ENCODE data around the gene B4GAT1. TPM values are rescaled to one million over a fixed set of nuclear protein-coding genes. Genes with fewer than 3 reads are reported as not detected.

Gene B4GAT1
- total RNA-seq, 1 experiment from 2014 or later, result 22.8 TPM

GRCh38 chr11:66336234-66337102 lies 11.0 kb downstream of the B4GAT1 start, which contains the start of gene RIN1:
RIN1 (minus strand) TSS chr11:66336434; CDS start chr11:66336402, 32 bp downstream.
- Histone ChIP-seq H3K36me3 (ENCODE audit: low read depth) (no peaks in the 10 kb centered on the region), H3K79me2 (ENCODE audit: low read depth) (peaks cover 8% of the 10 kb centered on the region; the same call in 1 of the 2 replicates)

GRCh38 chr11:66335531-66336233 lies 11.7 kb downstream of the B4GAT1 start:
- H3K4me3 ChIP-seq, result peak overlapping the region; percentile 79
- peaks cover 16% of the 10 kb centered on the region for H3K4me1 ChIP-seq (replicated peaks; ENCODE audit: insufficient read depth)
- intact Hi-C loops (cut with micrococcal nuclease; ENCODE audit: unreplicated experiment), result loop anchor here (1.0 to 2.0 kb wide), 3 partner anchors 23 to 113 kb away; partner anchors contain the start of gene YIF1A
- H3K9me2 ChIP-seq (ENCODE audit: insufficient read depth), result no peaks in the 10 kb centered on the region
- H3F3A ChIP-seq (ENCODE audit: insufficient read depth, low read depth), result peaks cover 17% of the 10 kb centered on the region; the same call in 1 of the 2 replicates
- H3K27me3 ChIP-seq (ENCODE audit: insufficient read depth, low read depth), result no peaks in the 10 kb centered on the region
- peak overlapping the region; percentile 82 for H3K4me2 ChIP-seq
- peak overlapping the region; percentile 65 for H3K27ac ChIP-seq
- peak; percentile 49 to 63 for DNase-seq
- TF ChIP-seq CTCF (conservative IDR thresholded peaks at IDR 0.05), result no peak
- H2AFZ ChIP-seq, result peak overlapping the region; percentile 74
- H3K36me3 ChIP-seq (ENCODE audit: low read depth), result no peaks in the 10 kb centered on the region
- ChIA-PET CTCF (interaction anchor here (0.6 to 2.8 kb wide), 7 partner anchors 10 to 118 kb away, joined by 3 to 30 read pairs (median 3); partner anchors contain the start of genes MRPL11 and YIF1A), POLR2A (ENCODE audit: unreplicated experiment) (interaction anchor here (0.6 to 2.0 kb wide), 5 partner anchors 11 to 720 kb away, joined by 3 to 46 read pairs (median 5); no protein-coding TSS in a partner anchor)
- H3K79me2 ChIP-seq (ENCODE audit: low read depth), result peaks cover 8% of the 10 kb centered on the region; the same call in 1 of the 2 replicates
- peaks cover 8% of the 10 kb centered on the region for H4K20me1 ChIP-seq (ENCODE audit: insufficient read depth)
- no peaks in the 10 kb centered on the region for H3K9me3 ChIP-seq (ENCODE audit: insufficient read depth, low read depth)
- BruUV-seq (replicated peaks), result no TSS peak

More at GRCh38 chr11:66336234-66337102, 11.0 kb downstream of the B4GAT1 start, which contains the start of gene RIN1:
- Histone ChIP-seq H3K27me3 (ENCODE audit: insufficient read depth, low read depth) (no peaks in the 10 kb centered on the region), H3K9me2 (ENCODE audit: insufficient read depth) (no peaks in the 10 kb centered on the region), H3K27ac (peak within 1 kb of the TSS; percentile 65), H3K4me3 (peak within 1 kb of the TSS; percentile 79), H2AFZ (peak within 1 kb of the TSS; percentile 74), H3K9me3 (ENCODE audit: insufficient read depth, low read depth) (no peaks in the 10 kb centered on the region), H3K4me1 (replicated peaks; ENCODE audit: insufficient read depth) (peaks cover 16% of the 10 kb centered on the region), H3K4me2 (peak within 1 kb of the TSS; percentile 82), H4K20me1 (ENCODE audit: insufficient read depth) (peaks cover 8% of the 10 kb centered on the region), H3F3A (ENCODE audit: insufficient read depth, low read depth) (peaks cover 16% of the 10 kb centered on the region; the same call in 1 of the 2 replicates)
- peak; percentile 90 to 92 for DNase-seq
- ChIA-PET POLR2A (ENCODE audit: unreplicated experiment) (interaction anchor here (0.6 to 2.0 kb wide), 3 partner anchors 10 to 34 kb away, joined by 3 to 46 read pairs (median 5); no protein-coding TSS in a partner anchor), CTCF (interaction anchor here (0.6 to 2.8 kb wide), 8 partner anchors 9 to 119 kb away, joined by 3 to 30 read pairs (median 3); partner anchors contain the start of genes MRPL11 and YIF1A)
- peak; percentile 52 for TF ChIP-seq CTCF (conservative IDR thresholded peaks at IDR 0.05)
- TF ChIP-seq EZH2 (IDR thresholded peaks at IDR 0.05; ENCODE audit: low read depth), result no peak
- BruUV-seq (replicated peaks), result no TSS peak
- intact Hi-C loops (cut with micrococcal nuclease; ENCODE audit: unreplicated experiment), result loop anchor here (1.0 to 2.0 kb wide), 3 partner anchors 24 to 114 kb away; partner anchors contain the start of gene YIF1A
